CD4-positive, alpha-beta T cell treated with Interleukin-6 for 4 hours (primary cell): ENCODE results near the gene RNASE11.
"Not testable (repeated sequence)": the region's sequence is repeated elsewhere in the genome, so short reads cannot be mapped to it uniquely, and the experiment has no call there.

Experiments
- DNase-seq: peaks from one replicate; pipeline ENCODE4 v3.0.0-alpha.2; 2020; ENCODE audit warnings: mixed read lengths

The RNASE11 gene

GRCh38 chr14:20587489-20588154, at the start of gene RNASE11:
Gene RNASE11, minus strand, starts transcription at chr14:20588001.
- no peak for DNase-seq

- DNase-seq: peak; percentile 65
Measured at GRCh38 chr14:20632831-20633691, 45.3 kb upstream of the RNASE11 start.

- DNase-seq: no peak
Measured at GRCh38 chr14:20632448-20632830, 44.6 kb upstream of the RNASE11 start.

GRCh38 chr14:20631880-20632389, 44.1 kb upstream of the RNASE11 start:
- DNase-seq: no peak

GRCh38 chr14:20631023-20631879, 43.5 kb upstream of the RNASE11 start:
- peak; percentile 56 for DNase-seq

GRCh38 chr14:20630340-20631022, 42.7 kb upstream of the RNASE11 start:
- DNase-seq: peak; percentile 39

- DNase-seq: no peak
Measured at GRCh38 chr14:20628063-20628854, 40.5 kb upstream of the RNASE11 start.

GRCh38 chr14:20627346-20628027, 39.7 kb upstream of the RNASE11 start:
- DNase-seq: no peak

GRCh38 chr14:20626274-20626673, 38.5 kb upstream of the RNASE11 start:
- peak; percentile 22 for DNase-seq

- peak; percentile 65 for DNase-seq
Measured at GRCh38 chr14:20624495-20625070, 36.8 kb upstream of the RNASE11 start.

- no peak for DNase-seq
Measured at GRCh38 chr14:20623798-20624197, 36.0 kb upstream of the RNASE11 start.

GRCh38 chr14:20622816-20623291, 35.1 kb upstream of the RNASE11 start:
- peak; percentile 10 for DNase-seq

GRCh38 chr14:20620798-20621478, 33.1 kb upstream of the RNASE11 start:
- no peak for DNase-seq

- DNase-seq: not testable (repeated sequence)
Measured at GRCh38 chr14:20619688-20620087, 31.9 kb upstream of the RNASE11 start.

GRCh38 chr14:20618271-20618749, 30.5 kb upstream of the RNASE11 start:
- DNase-seq: no peak

- DNase-seq: no peak
Measured at GRCh38 chr14:20617138-20618003, 29.6 kb upstream of the RNASE11 start.

- DNase-seq: no peak
Measured at GRCh38 chr14:20615996-20616395, 28.2 kb upstream of the RNASE11 start.

- peak; percentile 35 for DNase-seq
Measured at GRCh38 chr14:20614038-20614840, 26.4 kb upstream of the RNASE11 start.
